Natural killer cell treated with Interleukin-12 subunit alpha and Interleukin-12 subunit beta and Interleukin-15 and Interleukin-18, amount 100 ng/mL, for 72 hours (primary cell): ENCODE data around the gene GPR183. TPM values are rescaled to one million over a fixed set of nuclear protein-coding genes. Genes with fewer than 3 reads are reported as not detected.

Source experiments
- ATAC-seq, 2 donors: fragments of 150-1000 bp; cut with Tn5 transposase in 1 of 2; sonication (Bioruptor Pico), chemical (Tn5 transposase) in 1 of 2; 2 replicates each; pipeline ENCODE4 v1.10.0; 2021
- DNase-seq: peaks from one replicate; pipeline ENCODE4 v3.0.0; 2022; ENCODE audit warnings: low spot score
- H3K27ac Mint-ChIP-seq, 2 donors: 1 replicate in 1 of 2; 2 replicates in 1 of 2; pipeline ENCODE4 v1.8.0; 2022; ENCODE audit warnings: mixed read lengths in 2 of 2, mild to moderate bottlenecking in 1 of 2, moderate library complexity in 1 of 2
- H3K27me3 Mint-ChIP-seq, 2 donors: 1 replicate in 1 of 2; 2 replicates in 1 of 2; pipeline ENCODE4 v1.8.0; 2022; ENCODE audit warnings: mixed read lengths in 2 of 2
- H3K36me3 Mint-ChIP-seq: one replicate; pipeline ENCODE4 v1.8.0; 2022; ENCODE audit warnings: mixed read lengths
- H3K4me1 Mint-ChIP-seq, 2 donors: 1 replicate in 1 of 2; 2 replicates in 1 of 2; pipeline ENCODE4 v1.8.0; 2022; ENCODE audit warnings: low read depth in 2 of 2, mixed read lengths in 2 of 2, mild to moderate bottlenecking in 1 of 2
- H3K4me3 Mint-ChIP-seq: one replicate; pipeline ENCODE4 v1.8.0; 2022; ENCODE audit warnings: mixed read lengths
- H3K9me3 Mint-ChIP-seq: 2 replicates; pipeline ENCODE4 v1.8.0; 2022; ENCODE audit warnings: mixed read lengths
- total RNA-seq, 2 donors: library from RNA; stranded (reverse); gene quantifications; one replicate each; pipeline ENCODE4 v1.2.3, GENCODE V29; 2022

The GPR183 gene
- total RNA-seq, 2 donors from 2014 or later: 5.4 to 10.2 TPM

- Mint-ChIP-seq H3K9me3 (no peaks in the 10 kb centered on the region), H3K27ac (peak overlapping the region; percentile 78 to 91), H3K36me3 (peaks cover 4% of the 10 kb centered on the region), H3K4me3 (peak overlapping the region; percentile 80), H3K27me3 (no peaks in the 10 kb centered on the region), H3K4me1 (peaks cover 60 to 77% of the 10 kb centered on the region in 2 donors)
- DNase-seq: no peak
- ATAC-seq: no peak
Measured at GRCh38 chr13:99302637-99303505, 4.3 kb downstream of the GPR183 start.

- Mint-ChIP-seq H3K4me3 (peak overlapping the region; percentile 40), H3K9me3 (no peaks in the 10 kb centered on the region), H3K27ac (peak overlapping the region; percentile 78 to 91), H3K4me1 (peaks cover 60 to 77% of the 10 kb centered on the region in 2 donors), H3K36me3 (peaks cover 8% of the 10 kb centered on the region), H3K27me3 (no peaks in the 10 kb centered on the region)
- ATAC-seq: no peak
- DNase-seq: no peak
Measured at GRCh38 chr13:99301913-99302636, 5.1 kb downstream of the GPR183 start.

- Mint-ChIP-seq H3K4me1 (peaks cover 58 to 76% of the 10 kb centered on the region in 2 donors), H3K9me3 (no peaks in the 10 kb centered on the region), H3K27ac (peak overlapping the region in 1 of 2 donors; percentile 78), H3K4me3 (peak overlapping the region; percentile 23), H3K27me3 (no peaks in the 10 kb centered on the region), H3K36me3 (peaks cover 8% of the 10 kb centered on the region)
- no peak for ATAC-seq
- DNase-seq: no peak
Measured at GRCh38 chr13:99301056-99301838, 6.0 kb downstream of the GPR183 start.

- Mint-ChIP-seq H3K27ac (peak overlapping the region; percentile 44 to 61), H3K4me3 (no peak overlapping the region), H3K9me3 (no peaks in the 10 kb centered on the region), H3K4me1 (peaks cover 60 to 82% of the 10 kb centered on the region in 2 donors), H3K27me3 (no peaks in the 10 kb centered on the region), H3K36me3 (peaks cover 18% of the 10 kb centered on the region)
- ATAC-seq: no peak
- no peak for DNase-seq
Measured at GRCh38 chr13:99299920-99300341, 7.3 kb downstream of the GPR183 start.

GRCh38 chr13:99299256-99299919 is 7.8 kb downstream of the GPR183 start:
- Mint-ChIP-seq H3K27ac (peak overlapping the region; percentile 44 to 61), H3K4me3 (peak overlapping the region; percentile 19), H3K36me3 (peaks cover 15% of the 10 kb centered on the region), H3K4me1 (peaks cover 57 to 77% of the 10 kb centered on the region in 2 donors), H3K27me3 (no peaks in the 10 kb centered on the region), H3K9me3 (no peaks in the 10 kb centered on the region)
- ATAC-seq (no peak), DNase-seq (no peak)

GRCh38 chr13:99298056-99298455 is 9.1 kb downstream of the GPR183 start:
- Mint-ChIP-seq H3K27me3 (no peaks in the 10 kb centered on the region), H3K4me3 (peak overlapping the region; percentile 82), H3K4me1 (peaks cover 54 to 66% of the 10 kb centered on the region in 2 donors), H3K36me3 (peaks cover 15% of the 10 kb centered on the region), H3K27ac (peak overlapping the region; percentile 75 to 91), H3K9me3 (no peaks in the 10 kb centered on the region)
- DNase-seq (no peak), ATAC-seq (no peak)

- no peak for DNase-seq
- H3K36me3 Mint-ChIP-seq: peaks cover 15% of the 10 kb centered on the region
Measured at GRCh38 chr13:99297331-99297730, 9.9 kb downstream of the GPR183 start.

GRCh38 chr13:99296398-99296797 is 10.8 kb downstream of the GPR183 start:
- Mint-ChIP-seq H3K9me3 (no peaks in the 10 kb centered on the region), H3K4me3 (peak overlapping the region; percentile 82), H3K4me1 (peaks cover 48 to 64% of the 10 kb centered on the region in 2 donors), H3K36me3 (peaks cover 15% of the 10 kb centered on the region), H3K27ac (peak overlapping the region; percentile 75 to 91), H3K27me3 (no peaks in the 10 kb centered on the region)
- ATAC-seq (peak; percentile 83 to 85), DNase-seq (no peak)

More at GRCh38 chr13:99297331-99297730, 9.9 kb downstream of the GPR183 start:
- H3K9me3 Mint-ChIP-seq: no peaks in the 10 kb centered on the region
- H3K27ac Mint-ChIP-seq: peak overlapping the region; percentile 75 to 91
- peak in 1 of 2 donors; percentile 62 for ATAC-seq
- peak overlapping the region; percentile 82 for H3K4me3 Mint-ChIP-seq
- H3K27me3 Mint-ChIP-seq: no peaks in the 10 kb centered on the region
- H3K4me1 Mint-ChIP-seq: peaks cover 52 to 67% of the 10 kb centered on the region in 2 donors

GRCh38 chr13:99295488-99296252 is 11.5 kb downstream of the GPR183 start:
- ATAC-seq (no peak), DNase-seq (no peak)
- peak overlapping the region; percentile 75 to 91 for H3K27ac Mint-ChIP-seq
- no peaks in the 10 kb centered on the region for H3K27me3 Mint-ChIP-seq
- H3K36me3 Mint-ChIP-seq: peaks cover 15% of the 10 kb centered on the region
- no peaks in the 10 kb centered on the region for H3K9me3 Mint-ChIP-seq
- peak overlapping the region; percentile 64 for H3K4me3 Mint-ChIP-seq
- peaks cover 54 to 68% of the 10 kb centered on the region in 2 donors for H3K4me1 Mint-ChIP-seq

- ATAC-seq: no peak
- DNase-seq: no peak
- peak overlapping the region; percentile 64 for H3K4me3 Mint-ChIP-seq
- H3K27ac Mint-ChIP-seq: peak overlapping the region; percentile 75 to 91
- no peaks in the 10 kb centered on the region for H3K27me3 Mint-ChIP-seq
- H3K9me3 Mint-ChIP-seq: no peaks in the 10 kb centered on the region
- peaks cover 15% of the 10 kb centered on the region for H3K36me3 Mint-ChIP-seq
- H3K4me1 Mint-ChIP-seq: peaks cover 56 to 68% of the 10 kb centered on the region in 2 donors
Measured at GRCh38 chr13:99294958-99295357, 12.2 kb downstream of the GPR183 start.

- Mint-ChIP-seq H3K27ac (peak overlapping the region in 1 of 2 donors; percentile 84), H3K36me3 (peaks cover 15% of the 10 kb centered on the region), H3K9me3 (no peaks in the 10 kb centered on the region), H3K4me1 (peaks cover 63 to 70% of the 10 kb centered on the region in 2 donors), H3K4me3 (no peak overlapping the region), H3K27me3 (no peaks in the 10 kb centered on the region)
- ATAC-seq (no peak), DNase-seq (no peak)
Measured at GRCh38 chr13:99294198-99294597, 13.0 kb downstream of the GPR183 start.

GRCh38 chr13:99293178-99293577 is 14.0 kb downstream of the GPR183 start:
- no peak for DNase-seq
- peaks cover 15% of the 10 kb centered on the region for H3K36me3 Mint-ChIP-seq
- peaks cover 66 to 73% of the 10 kb centered on the region in 2 donors for H3K4me1 Mint-ChIP-seq
- H3K4me3 Mint-ChIP-seq: no peak overlapping the region
- H3K27me3 Mint-ChIP-seq: no peaks in the 10 kb centered on the region
- H3K9me3 Mint-ChIP-seq: peaks cover 4% of the 10 kb centered on the region
- no peak for ATAC-seq
- peak overlapping the region; percentile 22 to 25 for H3K27ac Mint-ChIP-seq
